ENCODE results near the gene CARD19.
"Not testable (repeated sequence)": the region's sequence is repeated elsewhere in the genome, so short reads cannot be mapped to it uniquely, and the experiment has no call there.

The CARD19 gene

DNA sequence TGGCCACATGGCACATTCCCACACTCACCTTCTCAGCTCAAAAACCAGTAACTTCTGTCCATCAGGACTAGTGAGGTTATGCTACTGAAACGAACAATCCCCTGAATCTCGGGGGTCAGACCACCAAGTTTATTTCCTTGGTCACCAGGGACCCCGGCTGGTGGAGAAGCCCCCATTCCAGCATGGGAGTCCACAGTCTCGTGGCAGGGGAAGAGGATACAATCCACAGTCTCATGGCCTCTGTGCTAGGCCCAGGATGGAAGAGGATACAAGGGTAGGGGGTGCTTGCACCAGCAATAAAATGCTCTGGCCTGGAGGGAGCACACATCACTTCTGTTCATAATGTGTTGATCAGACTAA, 7.4 kb upstream of the CARD19 start:
- DNase-seq (ENCODE audit: low read depth) = no peak

GRCh38 chr9:93089024-93089423, 7.0 kb upstream of the CARD19 start:
- DNase-seq (ENCODE audit: low read depth) = no peak

GRCh38 chr9:93089481-93089991, 6.5 kb upstream of the CARD19 start:
- DNase-seq (ENCODE audit: low read depth) = no peak

- DNase-seq (ENCODE audit: low read depth) = no peak
Observed at GRCh38 chr9:93090091-93090655, 5.8 kb upstream of the CARD19 start.

DNA sequence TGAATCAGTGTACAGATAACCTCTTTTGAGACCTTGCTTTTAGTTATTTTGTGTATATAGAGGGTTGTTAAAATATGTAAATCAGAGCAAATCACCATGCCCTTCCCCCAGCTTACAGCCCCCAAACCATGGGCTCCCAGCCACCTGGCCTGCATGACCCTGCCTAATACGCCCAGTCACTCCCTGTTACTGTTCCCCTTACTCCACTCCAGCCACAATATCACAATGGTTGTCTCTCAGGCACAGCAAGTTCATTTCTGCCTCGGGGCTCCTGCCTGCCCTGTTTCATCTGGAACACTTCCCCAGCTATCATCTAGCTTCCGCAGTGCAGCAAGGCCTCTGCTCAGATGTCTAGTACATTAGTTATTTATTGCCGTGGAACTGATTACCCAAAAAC, 5.0 kb upstream of the CARD19 start:
- no peak for DNase-seq (ENCODE audit: low read depth)

GRCh38 chr9:93091453-93092081, 4.5 kb upstream of the CARD19 start:
- DNase-seq (ENCODE audit: low read depth) = peak; percentile 89

DNA sequence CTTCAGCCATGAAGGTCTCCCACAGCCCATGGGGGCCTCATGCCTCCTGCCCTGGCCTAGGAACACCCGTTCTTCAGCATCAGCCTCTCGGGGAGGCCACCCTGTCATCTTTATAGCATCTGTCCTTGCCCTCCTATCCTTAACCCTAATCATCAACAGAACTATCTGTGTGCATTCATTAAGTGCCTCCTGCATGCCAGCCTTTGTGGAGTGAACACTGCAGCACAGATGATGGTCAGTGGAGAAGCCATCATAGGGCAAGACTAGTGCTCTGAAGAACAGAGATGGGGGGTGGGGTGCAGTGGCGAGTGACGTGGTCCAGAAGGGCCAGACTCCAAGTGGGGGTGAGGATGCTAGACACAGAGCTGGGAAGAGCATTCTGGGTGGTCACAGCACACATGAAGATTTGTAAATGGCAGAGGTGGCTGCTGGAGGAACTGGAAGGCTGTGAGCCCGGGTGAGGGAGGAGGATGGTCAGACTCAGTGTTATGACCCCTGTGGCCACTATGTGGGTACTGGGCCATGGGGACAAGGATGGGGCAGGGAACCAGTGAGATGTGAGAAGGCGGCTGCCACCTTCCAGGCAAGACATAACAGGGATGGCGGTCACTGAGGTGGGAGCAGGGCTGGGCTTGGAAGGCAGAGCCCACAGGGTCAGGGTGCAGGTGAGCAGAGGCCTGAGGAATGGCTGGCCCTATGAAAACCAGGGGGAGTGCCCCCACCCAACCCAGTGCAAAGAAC, 3.6 kb upstream of the CARD19 start:
- DNase-seq (ENCODE audit: low read depth) = no peak

DNA sequence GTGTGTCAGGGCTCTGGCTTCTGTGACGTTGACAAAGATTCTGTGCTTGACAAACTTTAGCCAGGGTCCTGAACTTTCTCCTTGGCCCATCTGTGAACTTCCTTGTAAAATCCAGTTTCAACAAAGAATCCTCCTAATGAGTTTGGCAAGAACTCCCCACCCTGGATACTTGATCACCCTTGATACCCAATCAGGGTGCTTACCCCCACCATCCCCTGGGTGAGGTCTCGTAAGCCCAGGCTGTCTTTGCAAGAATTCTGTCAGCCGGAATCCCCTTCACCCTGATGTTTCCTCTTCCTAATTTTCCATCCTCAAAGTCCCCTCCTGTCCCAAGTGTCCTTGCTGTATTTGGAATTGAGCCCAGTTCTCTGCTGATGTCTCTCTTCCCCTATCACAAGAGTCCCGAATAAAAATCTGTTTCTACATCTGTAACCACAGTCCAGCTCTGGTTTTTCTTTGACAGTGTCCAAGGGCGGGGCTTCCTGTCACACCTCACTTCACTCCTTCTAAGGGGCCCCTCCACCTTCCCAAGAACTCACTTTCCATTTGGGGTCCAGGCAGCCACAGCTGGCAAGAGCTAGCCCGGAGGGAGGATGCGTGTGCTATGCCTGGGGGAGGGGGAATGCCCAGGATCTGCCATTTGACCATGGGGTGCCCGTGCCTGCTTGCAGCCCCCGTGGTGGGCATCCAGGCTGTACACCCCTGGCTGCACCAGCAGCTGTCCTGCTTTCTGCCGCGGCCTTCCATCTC, 2.7 kb upstream of the CARD19 start:
- DNase-seq (ENCODE audit: low read depth) = no peak

- no peak for DNase-seq (ENCODE audit: low read depth)
Observed at GRCh38 chr9:93093877-93094657, 1.9 kb upstream of the CARD19 start.

DNA sequence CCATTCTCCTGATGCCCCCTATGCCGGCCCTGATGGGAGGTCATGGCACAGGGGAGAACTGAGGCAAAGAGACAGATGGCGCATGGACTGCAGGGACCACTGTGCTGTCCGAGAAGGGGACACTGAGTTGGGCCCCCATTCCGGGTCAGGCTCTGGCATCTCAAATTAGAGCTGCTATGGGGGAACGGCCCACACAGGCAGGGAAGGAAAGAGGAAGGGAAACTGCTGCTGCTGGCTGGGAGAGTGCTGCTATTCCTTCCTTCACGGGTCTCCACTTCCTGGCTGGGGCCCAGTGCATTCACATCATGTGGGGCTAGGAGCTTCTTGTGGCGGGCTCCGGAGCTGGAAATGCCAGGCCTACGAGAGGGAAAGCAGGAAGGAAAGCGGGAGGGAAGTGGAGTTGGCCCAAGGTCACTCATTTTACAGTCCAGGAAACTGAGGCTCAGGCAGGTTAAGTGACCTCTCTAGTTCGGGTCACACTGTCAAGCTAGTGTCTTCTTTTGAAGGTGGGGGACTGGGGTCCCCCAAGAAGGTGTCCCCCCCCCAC, 1.3 kb upstream of the CARD19 start:
- no peak for DNase-seq (ENCODE audit: low read depth)

GRCh38 chr9:93095205-93096130, 549 bp upstream of the CARD19 start:
- peak; percentile 98 for DNase-seq (ENCODE audit: low read depth)

GRCh38 chr9:93096811-93097382, 880 bp downstream of the CARD19 start:
- no peak for DNase-seq (ENCODE audit: low read depth)

DNA sequence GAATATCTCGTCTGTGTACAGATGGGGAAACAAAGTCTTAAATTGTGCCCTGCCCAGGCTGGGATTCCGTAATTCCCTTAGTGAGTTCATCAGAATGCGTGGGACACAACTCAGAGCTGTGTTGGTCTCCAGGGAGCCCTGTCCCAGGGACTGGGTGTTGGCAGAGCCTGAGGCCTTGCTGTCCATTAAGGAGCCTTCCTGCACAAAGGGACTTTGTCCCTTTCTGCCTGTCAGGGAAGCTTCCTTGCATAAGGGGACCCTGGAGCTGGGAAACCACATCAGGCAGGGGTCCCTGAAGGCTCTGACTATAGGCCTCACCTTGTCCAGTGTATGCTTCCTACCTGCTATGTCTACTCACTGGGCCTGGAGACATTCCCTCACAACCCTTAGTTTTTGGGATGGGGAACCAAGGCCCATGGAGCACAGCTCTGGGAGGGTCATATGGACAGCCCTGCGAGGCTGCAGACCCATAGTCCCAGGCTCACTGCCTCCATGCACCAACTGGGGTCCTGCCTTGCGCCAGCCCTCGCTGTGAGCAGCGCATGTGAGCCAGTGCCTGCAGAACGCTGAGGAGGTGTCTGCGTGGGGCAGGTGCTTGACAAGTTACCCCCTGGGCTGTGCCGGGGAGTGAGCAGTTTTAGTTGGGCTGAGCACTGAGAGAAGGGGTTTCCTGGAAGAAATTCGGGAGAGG, 1.6 kb downstream of the CARD19 start:
- no peak for DNase-seq (ENCODE audit: low read depth)

DNA sequence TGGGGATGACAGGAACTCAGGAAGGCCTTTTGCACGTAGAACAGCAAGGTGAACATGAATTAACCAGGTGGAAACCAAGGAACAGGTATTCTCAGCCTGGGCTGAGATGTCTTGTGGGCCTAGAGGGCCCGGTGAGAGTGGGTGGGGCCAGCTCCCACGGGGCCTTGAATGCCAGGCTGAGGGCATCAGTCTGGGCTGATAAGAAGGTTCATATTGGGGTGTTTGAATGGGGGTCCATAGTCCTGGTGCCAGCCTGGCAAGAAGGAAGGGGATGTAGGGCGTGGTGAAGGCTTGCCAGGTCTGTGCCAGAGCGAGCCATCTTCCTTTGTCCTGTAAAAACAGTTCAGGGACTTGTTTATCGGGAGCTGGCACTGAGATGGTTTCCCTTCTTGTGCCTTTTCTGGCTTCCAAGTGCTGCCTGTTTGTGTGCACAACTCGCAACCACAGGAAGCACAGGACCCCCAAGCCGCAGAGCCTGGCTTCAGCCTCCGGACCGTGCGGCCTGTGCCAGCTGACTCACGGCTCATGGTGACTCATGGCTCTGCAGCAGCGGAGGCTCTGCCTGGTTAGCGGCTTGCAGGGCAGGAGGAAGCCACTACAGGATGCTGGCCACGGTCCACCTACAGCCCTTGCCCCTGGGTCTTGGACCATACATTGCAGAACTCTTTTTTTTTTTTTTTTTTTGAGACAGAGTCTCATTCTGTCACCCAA, 2.4 kb downstream of the CARD19 start:
- DNase-seq (ENCODE audit: low read depth) = peak; percentile 98

GRCh38 chr9:93099551-93100275, 3.7 kb downstream of the CARD19 start:
- DNase-seq (ENCODE audit: low read depth) = no peak

DNA sequence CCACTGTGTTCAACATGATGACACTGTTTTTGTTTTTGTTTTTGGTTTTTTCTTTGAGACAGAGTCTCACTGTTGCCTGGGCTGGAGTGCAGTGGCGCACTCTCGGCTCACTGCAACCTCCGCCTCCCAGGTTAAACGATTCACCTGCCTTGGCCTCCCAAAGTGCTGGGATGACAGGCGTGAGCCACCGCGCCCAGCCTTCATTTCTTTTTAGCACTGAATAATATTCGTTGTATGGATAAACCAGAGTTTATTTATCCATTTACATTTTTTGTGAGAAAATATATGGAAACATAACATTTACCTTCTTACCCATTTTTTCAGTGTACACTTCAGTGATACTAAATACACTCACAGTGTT, 4.2 kb downstream of the CARD19 start:
- no peak for DNase-seq (ENCODE audit: low read depth)

DNA sequence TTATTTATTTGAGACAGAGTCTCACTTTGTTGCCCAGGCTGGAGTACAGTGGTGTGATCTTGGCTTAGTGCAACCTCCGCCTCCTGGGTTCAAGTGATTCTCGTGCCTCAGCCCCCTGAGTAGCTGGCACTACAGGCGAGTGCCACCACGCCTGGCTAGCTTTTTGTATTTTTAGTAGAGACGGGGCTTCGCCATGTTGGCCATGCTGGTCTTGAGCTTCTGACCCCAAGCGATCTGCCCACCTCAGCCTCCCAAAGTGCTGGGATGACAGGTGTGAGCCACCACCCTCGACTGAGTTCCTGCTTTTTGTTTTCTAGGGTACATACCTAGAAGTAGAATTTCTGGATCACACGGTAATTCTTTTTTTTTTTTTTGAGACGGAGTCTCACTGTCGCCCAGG, 5.1 kb downstream of the CARD19 start:
- DNase-seq (ENCODE audit: low read depth) = not testable (repeated sequence)

- no peak for DNase-seq (ENCODE audit: low read depth)
Observed at GRCh38 chr9:93105620-93106019, 9.6 kb downstream of the CARD19 start.

Measured in fibroblast of the conjunctiva (primary cell).